ENCODE data around the gene FOXL1.
"Not testable (repeated sequence)": the region's sequence is repeated elsewhere in the genome, so short reads cannot be mapped to it uniquely, and the experiment has no call there.

Gene FOXL1

GRCh38 chr16:86581458-86581857 lies 3.1 kb downstream of the FOXL1 start:
- DNase-seq: no peak

GRCh38 chr16:86584071-86584685 lies 5.8 kb downstream of the FOXL1 start:
- DNase-seq: no peak

- DNase-seq: no peak
These were observed 6.7 kb downstream of the FOXL1 start for GRCh38 chr16:86584726-86585721.

GRCh38 chr16:86585821-86586611 lies 7.7 kb downstream of the FOXL1 start:
- DNase-seq: no peak

- DNase-seq: no peak
These were observed 9.1 kb downstream of the FOXL1 start for GRCh38 chr16:86587487-86587886.

GRCh38 chr16:86587955-86588354 lies 9.6 kb downstream of the FOXL1 start:
- not testable (repeated sequence) for DNase-seq

GRCh38 chr16:86590501-86591144 lies 12.3 kb downstream of the FOXL1 start:
- no peak for DNase-seq

GRCh38 chr16:86591270-86591669 lies 12.9 kb downstream of the FOXL1 start:
- no peak for DNase-seq

GRCh38 chr16:86593913-86594620 lies 15.7 kb downstream of the FOXL1 start:
- DNase-seq: no peak

GRCh38 chr16:86594721-86595120 lies 16.4 kb downstream of the FOXL1 start:
- no peak for DNase-seq

- no peak for DNase-seq
These were observed 17.7 kb downstream of the FOXL1 start for GRCh38 chr16:86595983-86596605.

- DNase-seq: no peak
These were observed 19.0 kb downstream of the FOXL1 start for GRCh38 chr16:86597126-86597879.

- DNase-seq: no peak
These were observed 19.7 kb downstream of the FOXL1 start for GRCh38 chr16:86597880-86598606.

GRCh38 chr16:86598607-86599565 lies 20.5 kb downstream of the FOXL1 start:
- DNase-seq: no peak

- DNase-seq: no peak
These were observed 23.0 kb downstream of the FOXL1 start for GRCh38 chr16:86601356-86601755.

GRCh38 chr16:86602521-86602920 lies 24.2 kb downstream of the FOXL1 start:
- no peak for DNase-seq

GRCh38 chr16:86604436-86605193 lies 26.3 kb downstream of the FOXL1 start:
- DNase-seq: no peak

GRCh38 chr16:86605950-86606349 lies 27.6 kb downstream of the FOXL1 start:
- no peak for DNase-seq

Measured in NCI-H1436 treated with DMSO at 0.1 percent for 48 hours (cell line).